GM19397 (cell line): ENCODE data around the gene MUC5B.
"Not testable (repeated sequence)": the region's sequence is repeated elsewhere in the genome, so short reads cannot be mapped to it uniquely, and the experiment has no call there.

Experiments used
- ATAC-seq: cut with Tn5 transposase; IDR thresholded peaks from one replicate; pipeline ENCODE4 v1.9.1; 2021; ENCODE audit warnings: mild to moderate bottlenecking, moderate library complexity; ENCODE audit not compliant: unreplicated experiment

The MUC5B gene

GRCh38 chr11:1188451-1189130 lies 34.3 kb upstream of the MUC5B start:
- not testable (repeated sequence) for ATAC-seq

GRCh38 chr11:1189816-1190215 lies 33.0 kb upstream of the MUC5B start:
- ATAC-seq, result not testable (repeated sequence)

- not testable (repeated sequence) for ATAC-seq
These were observed 30.9 kb upstream of the MUC5B start for GRCh38 chr11:1191786-1192470.

- ATAC-seq, result no peak
These were observed 30.0 kb upstream of the MUC5B start for GRCh38 chr11:1192741-1193325.

GRCh38 chr11:1193326-1194230 lies 29.3 kb upstream of the MUC5B start:
- ATAC-seq, result no peak

GRCh38 chr11:1194231-1194976 lies 28.5 kb upstream of the MUC5B start:
- ATAC-seq, result no peak

GRCh38 chr11:1194977-1195681 lies 27.7 kb upstream of the MUC5B start:
- ATAC-seq, result no peak

- no peak for ATAC-seq
These were observed 27.0 kb upstream of the MUC5B start for GRCh38 chr11:1195682-1196515.

- ATAC-seq, result no peak
These were observed 26.1 kb upstream of the MUC5B start for GRCh38 chr11:1196516-1197391.

- ATAC-seq, result no peak
These were observed 25.4 kb upstream of the MUC5B start for GRCh38 chr11:1197431-1197885.

GRCh38 chr11:1197886-1198560 lies 24.8 kb upstream of the MUC5B start:
- ATAC-seq, result no peak

- no peak for ATAC-seq
These were observed 24.2 kb upstream of the MUC5B start for GRCh38 chr11:1198561-1199240.

- no peak for ATAC-seq
These were observed 23.6 kb upstream of the MUC5B start for GRCh38 chr11:1199241-1199750.

- ATAC-seq, result no peak
These were observed 22.9 kb upstream of the MUC5B start for GRCh38 chr11:1199751-1200610.

GRCh38 chr11:1200611-1201191 lies 22.2 kb upstream of the MUC5B start:
- no peak for ATAC-seq
